Neutrophil (primary cell): ENCODE data around the gene SNX3.
"Not testable (repeated sequence)": the region's sequence is repeated elsewhere in the genome, so short reads cannot be mapped to it uniquely, and the experiment has no call there.

Experiments used
- H3K27ac ChIP-seq: fragments of 200-600 bp; sonication (generic); 2 replicates; pipeline ENCODE4 v1.5.1; 2016; ENCODE audit warnings: mild to moderate bottlenecking, moderate library complexity
- H3K27me3 ChIP-seq: fragments of 200-600 bp; sonication (generic); 2 replicates; pipeline ENCODE4 v1.6.0; 2016; ENCODE audit warnings: mild to moderate bottlenecking
- H3K36me3 ChIP-seq: fragments of 200-600 bp; sonication (generic); 2 replicates; pipeline ENCODE4 v1.5.1; 2017
- H3K4me1 ChIP-seq, 2 experiments: fragments of 200-600 bp in 1 of 2; sonication (generic) in 1 of 2; 1 replicate in 1 of 2; 2 replicates in 1 of 2; pipeline versions ENCODE4 v1.5.1 to v1.6.1; 2013 to 2016; ENCODE audit warnings: low read depth in 1 of 2, low read length in 1 of 2, mild to moderate bottlenecking in 1 of 2, moderate library complexity in 1 of 2; ENCODE audit not compliant: control insufficient read depth in 1 of 2, insufficient read depth in 1 of 2
- H3K4me3 ChIP-seq, 2 experiments: fragments of 200-600 bp in 1 of 2; sonication (generic) in 1 of 2; 1 replicate in 1 of 2; 2 replicates in 1 of 2; pipeline ENCODE4 v1.5.1; 2013 to 2016; ENCODE audit warnings: low read depth in 1 of 2, low read length in 1 of 2, mild to moderate bottlenecking in 1 of 2, moderate library complexity in 1 of 2
- H3K9me3 ChIP-seq: fragments of 200-600 bp; sonication (generic); 2 replicates; pipeline ENCODE4 v1.5.1; 2016
- TF ChIP-seq, protein P1 (sequence below): fragments of 200-600 bp; sonication (generic); IDR thresholded peaks from 2 replicates; pipeline ENCODE4 v1.5.1; 2016; ENCODE audit warnings: antibody characterized with exemption

Gene SNX3

GRCh38 chr6:108260809-108261569 is at the start of gene SNX3:
Gene SNX3, minus strand, starts transcription at chr6:108261040. Its CDS starts 119 bp downstream, at chr6:108260921.
- peak within 1 kb of the TSS; percentile 98 for H3K27ac ChIP-seq
- no peaks in the 10 kb centered on the region for H3K27me3 ChIP-seq
- H3K36me3 ChIP-seq = no peaks in the 10 kb centered on the region
- H3K4me1 ChIP-seq = peaks cover 50 to 52% of the 10 kb centered on the region in 2 experiments
- no peaks in the 10 kb centered on the region for H3K9me3 ChIP-seq
- TF ChIP-seq, protein P1, sequence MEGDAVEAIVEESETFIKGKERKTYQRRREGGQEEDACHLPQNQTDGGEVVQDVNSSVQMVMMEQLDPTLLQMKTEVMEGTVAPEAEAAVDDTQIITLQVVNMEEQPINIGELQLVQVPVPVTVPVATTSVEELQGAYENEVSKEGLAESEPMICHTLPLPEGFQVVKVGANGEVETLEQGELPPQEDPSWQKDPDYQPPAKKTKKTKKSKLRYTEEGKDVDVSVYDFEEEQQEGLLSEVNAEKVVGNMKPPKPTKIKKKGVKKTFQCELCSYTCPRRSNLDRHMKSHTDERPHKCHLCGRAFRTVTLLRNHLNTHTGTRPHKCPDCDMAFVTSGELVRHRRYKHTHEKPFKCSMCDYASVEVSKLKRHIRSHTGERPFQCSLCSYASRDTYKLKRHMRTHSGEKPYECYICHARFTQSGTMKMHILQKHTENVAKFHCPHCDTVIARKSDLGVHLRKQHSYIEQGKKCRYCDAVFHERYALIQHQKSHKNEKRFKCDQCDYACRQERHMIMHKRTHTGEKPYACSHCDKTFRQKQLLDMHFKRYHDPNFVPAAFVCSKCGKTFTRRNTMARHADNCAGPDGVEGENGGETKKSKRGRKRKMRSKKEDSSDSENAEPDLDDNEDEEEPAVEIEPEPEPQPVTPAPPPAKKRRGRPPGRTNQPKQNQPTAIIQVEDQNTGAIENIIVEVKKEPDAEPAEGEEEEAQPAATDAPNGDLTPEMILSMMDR = peak; percentile 58
- H3K4me3 ChIP-seq = peak within 1 kb of the TSS; percentile 74 to 92

- Histone ChIP-seq H3K9me3 (no peaks in the 10 kb centered on the region), H3K36me3 (no peaks in the 10 kb centered on the region), H3K4me1 (no peaks in the 10 kb centered on the region), H3K27me3 (no peaks in the 10 kb centered on the region), H3K4me3 (no peak overlapping the region), H3K27ac (no peak overlapping the region)
- TF ChIP-seq, protein P1 = no peak
Observed at GRCh38 chr6:108309844-108310243, 49.0 kb upstream of the SNX3 start.

DNA sequence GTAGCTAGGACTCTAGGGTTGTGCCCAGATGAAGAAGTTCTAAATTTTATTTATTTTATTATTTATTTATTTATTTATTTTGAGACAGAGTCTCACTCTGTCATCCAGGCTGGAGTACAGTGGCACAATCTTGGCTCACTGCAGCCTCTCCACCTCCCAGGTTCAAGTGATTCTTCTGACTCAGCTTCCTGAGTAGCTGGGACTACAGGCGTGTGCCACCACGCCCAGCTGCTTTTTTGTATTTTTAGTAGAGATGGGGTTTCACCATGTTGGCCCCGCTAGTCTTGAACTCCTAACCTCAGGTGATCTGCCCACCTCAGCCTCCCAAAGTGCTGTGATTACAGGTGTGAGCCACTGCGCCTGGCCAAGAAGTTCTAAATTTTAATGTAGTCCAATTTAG is 47.8 kb upstream of the SNX3 start:
- H3K4me3 ChIP-seq, H3K27me3 ChIP-seq, H3K4me1 ChIP-seq, H3K27ac ChIP-seq, H3K36me3 ChIP-seq, H3K9me3 ChIP-seq: not testable (repeated sequence)

- Histone ChIP-seq H3K4me3 (no peak overlapping the region), H3K4me1 (no peaks in the 10 kb centered on the region), H3K27ac (no peak overlapping the region), H3K9me3 (no peaks in the 10 kb centered on the region), H3K27me3 (no peaks in the 10 kb centered on the region), H3K36me3 (no peaks in the 10 kb centered on the region)
- TF ChIP-seq, protein P1 = no peak
Observed at GRCh38 chr6:108304646-108305045, 43.8 kb upstream of the SNX3 start.

- Histone ChIP-seq H3K4me3 (no peak overlapping the region), H3K27me3 (no peaks in the 10 kb centered on the region), H3K36me3 (no peaks in the 10 kb centered on the region), H3K27ac (no peak overlapping the region), H3K4me1 (no peaks in the 10 kb centered on the region), H3K9me3 (no peaks in the 10 kb centered on the region)
- TF ChIP-seq, protein P1 = no peak
Observed at GRCh38 chr6:108302386-108302785, 41.5 kb upstream of the SNX3 start.

- H3K4me1 ChIP-seq = peaks cover 11 to 17% of the 10 kb centered on the region in 2 experiments
Observed at GRCh38 chr6:108295676-108296075, 34.8 kb upstream of the SNX3 start.

More at GRCh38 chr6:108295676-108296075, 34.8 kb upstream of the SNX3 start:
- Histone ChIP-seq H3K27ac (peak overlapping the region; percentile 86), H3K36me3 (no peaks in the 10 kb centered on the region), H3K27me3 (no peaks in the 10 kb centered on the region), H3K4me3 (peak overlapping the region; percentile 76 to 95), H3K9me3 (no peaks in the 10 kb centered on the region)
- TF ChIP-seq, protein P1 = no peak
